DOHH2 (cell line): ENCODE measurements around the gene VWA3B.

Source experiments
- CTCF ChIP-seq: fragments of 200-600 bp; sonication (generic); IDR thresholded peaks from one replicate; pipeline ENCODE4 v1.5.1; 2014; ENCODE audit warnings: antibody characterized with exemption, mild to moderate bottlenecking, low read depth, low read length; ENCODE audit not compliant: poor library complexity, severe bottlenecking
- EZH2phosphoT487 ChIP-seq: fragments of 200-600 bp; sonication (generic); IDR thresholded peaks from 2 replicates; pipeline ENCODE4 v1.6.1; 2017; ENCODE audit warnings: borderline replicate concordance, mild to moderate bottlenecking, antibody characterized with exemption, low read length, moderate library complexity, mixed read lengths

DNA sequence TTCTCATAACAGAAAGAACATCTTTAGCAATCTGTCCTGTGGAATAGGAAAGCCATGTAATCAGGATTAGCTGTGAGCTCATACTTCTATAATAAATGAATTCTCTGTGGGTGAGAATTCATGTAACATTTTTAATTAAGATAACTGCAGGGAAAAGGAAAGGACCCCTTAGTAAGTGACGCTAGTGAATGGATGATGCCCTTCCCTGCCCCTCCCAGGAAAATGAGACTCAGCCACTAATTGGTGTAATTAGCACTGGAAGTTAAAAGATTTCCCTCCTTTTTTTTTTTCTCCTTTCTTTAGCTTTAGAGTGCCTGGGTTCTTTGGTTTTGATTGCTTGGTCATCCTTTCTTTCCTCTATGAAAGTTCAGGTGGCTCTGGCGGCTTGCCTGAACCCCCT lies 90.3 kb downstream of the VWA3B start:
- no peak for TF ChIP-seq EZH2phosphoT487
- no peak for TF ChIP-seq CTCF
